Measurements from ENCODE around the gene MAP4K5.
"Not testable (repeated sequence)": the region's sequence is repeated elsewhere in the genome, so short reads cannot be mapped to it uniquely, and the experiment has no call there.

MAP4K5 gene

GRCh38 chr14:50551877-50552276 lies 19.5 kb upstream of the MAP4K5 start:
- Histone ChIP-seq H3K27ac (no peak overlapping the region), H3K4me2 (no peak overlapping the region)
- no peak for TF ChIP-seq Cebpa-rat (IDR thresholded peaks at IDR 0.05)

GRCh38 chr14:50550294-50550693 lies 17.9 kb upstream of the MAP4K5 start:
- Histone ChIP-seq H3K27me3 (no peaks in the 10 kb centered on the region), H3K9ac (no peak overlapping the region), H3K27ac (no peak overlapping the region), H4K20me1 (no peaks in the 10 kb centered on the region), H3K9me3 (no peaks in the 10 kb centered on the region), H3K4me1 (no peaks in the 10 kb centered on the region), H3K36me3 (no peaks in the 10 kb centered on the region), H3K4me3 (no peak overlapping the region), H3K4me2 (no peak overlapping the region)
- no peak for TF ChIP-seq Cebpa-rat (IDR thresholded peaks at IDR 0.05)

More at GRCh38 chr14:50551877-50552276, 19.5 kb upstream of the MAP4K5 start:
- Histone ChIP-seq H3K36me3 (no peaks in the 10 kb centered on the region), H3K4me1 (no peaks in the 10 kb centered on the region), H3K4me3 (no peak overlapping the region), H4K20me1 (no peaks in the 10 kb centered on the region), H3K9me3 (no peaks in the 10 kb centered on the region), H3K27me3 (no peaks in the 10 kb centered on the region), H3K9ac (no peak overlapping the region)

GRCh38 chr14:50545618-50546017 lies 13.2 kb upstream of the MAP4K5 start:
- Histone ChIP-seq H3K27me3 (no peaks in the 10 kb centered on the region), H3K4me3 (no peak overlapping the region), H3K27ac (no peak overlapping the region), H4K20me1 (no peaks in the 10 kb centered on the region), H3K36me3 (no peaks in the 10 kb centered on the region), H3K9me3 (no peaks in the 10 kb centered on the region), H3K4me1 (no peaks in the 10 kb centered on the region), H3K9ac (no peak overlapping the region), H3K4me2 (no peak overlapping the region)
- TF ChIP-seq Cebpa-rat (IDR thresholded peaks at IDR 0.05) = no peak

GRCh38 chr14:50544911-50545310 lies 12.5 kb upstream of the MAP4K5 start:
- Histone ChIP-seq H3K4me3 (no peak overlapping the region), H4K20me1 (no peaks in the 10 kb centered on the region), H3K36me3 (no peaks in the 10 kb centered on the region), H3K4me1 (no peaks in the 10 kb centered on the region), H3K4me2 (no peak overlapping the region), H3K27ac (no peak overlapping the region), H3K27me3 (no peaks in the 10 kb centered on the region), H3K9ac (no peak overlapping the region), H3K9me3 (no peaks in the 10 kb centered on the region)
- no peak for TF ChIP-seq Cebpa-rat (IDR thresholded peaks at IDR 0.05)

DNA sequence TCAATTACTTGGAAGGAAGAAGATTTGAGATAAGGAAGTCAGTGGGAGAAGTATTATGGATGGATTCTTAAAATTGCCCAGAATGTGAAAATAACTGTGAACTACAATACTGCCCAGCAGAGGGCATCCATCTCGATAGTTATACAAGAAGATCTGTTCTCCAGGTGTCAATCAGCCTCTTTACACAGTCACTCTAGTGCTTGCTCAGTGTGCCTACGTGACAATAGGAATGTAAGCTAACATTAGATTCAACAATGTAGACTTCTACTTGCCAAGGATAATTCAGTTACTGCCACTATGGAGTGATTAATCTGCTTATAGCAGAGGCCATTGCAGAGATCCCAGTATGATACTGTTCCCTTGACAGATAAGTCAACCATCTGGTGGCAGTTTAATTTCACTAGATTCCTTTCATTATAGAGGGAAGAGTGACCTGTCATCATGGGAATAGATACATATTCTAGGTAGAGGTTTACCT lies 10.6 kb upstream of the MAP4K5 start:
- Histone ChIP-seq H4K20me1 (no peaks in the 10 kb centered on the region), H3K27me3 (no peaks in the 10 kb centered on the region), H3K9ac (no peak overlapping the region), H3K4me1 (no peaks in the 10 kb centered on the region), H3K4me2 (no peak overlapping the region), H3K27ac (no peak overlapping the region), H3K36me3 (no peaks in the 10 kb centered on the region), H3K9me3 (peaks cover 9% of the 10 kb centered on the region), H3K4me3 (no peak overlapping the region)
- TF ChIP-seq Cebpa-rat (IDR thresholded peaks at IDR 0.05) = no peak

DNA sequence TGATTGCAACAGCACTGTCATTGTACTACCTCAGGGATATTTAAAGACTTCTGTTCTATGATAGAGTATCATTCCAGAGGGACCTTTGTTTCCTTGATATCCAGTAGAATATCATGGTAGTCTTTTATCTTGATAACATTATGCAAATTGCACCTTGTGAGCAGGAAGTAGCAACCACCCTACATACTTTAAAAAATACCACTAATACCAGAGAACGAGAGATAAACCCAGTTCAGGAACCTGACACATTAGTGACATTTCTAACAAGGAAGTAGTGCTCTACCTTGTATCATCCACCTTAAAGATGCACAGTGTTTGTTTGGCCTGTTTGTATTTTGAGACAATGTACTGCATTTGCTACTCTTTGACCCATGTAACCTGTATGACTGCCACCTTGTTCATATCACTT lies 8.8 kb upstream of the MAP4K5 start:
- no peak for TF ChIP-seq Cebpa-rat (IDR thresholded peaks at IDR 0.05)
- Histone ChIP-seq H3K9ac (no peak overlapping the region), H3K27me3 (no peaks in the 10 kb centered on the region), H3K4me2 (no peak overlapping the region), H3K36me3 (no peaks in the 10 kb centered on the region), H3K4me1 (no peaks in the 10 kb centered on the region), H4K20me1 (no peaks in the 10 kb centered on the region), H3K9me3 (peaks cover 25% of the 10 kb centered on the region), H3K27ac (no peak overlapping the region), H3K4me3 (no peak overlapping the region)

DNA sequence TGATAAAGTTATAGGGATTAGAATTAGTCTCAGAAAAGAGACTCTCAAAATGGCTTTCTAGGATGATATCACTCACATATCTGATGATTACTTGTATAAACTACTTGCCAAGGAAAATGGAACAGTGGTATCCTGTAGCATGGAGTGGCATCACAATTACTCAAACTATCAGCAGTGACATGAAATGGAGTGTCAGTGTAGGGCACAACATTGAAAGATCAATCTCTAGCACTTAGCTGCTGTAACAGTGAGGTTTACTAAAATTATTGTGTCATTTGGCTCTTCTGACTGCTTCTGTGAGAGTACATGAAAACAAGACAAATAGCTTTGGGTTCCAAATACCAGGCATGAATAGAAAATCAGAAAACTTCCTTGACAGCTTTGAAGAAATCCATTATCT lies 6.7 kb upstream of the MAP4K5 start:
- peaks cover 25% of the 10 kb centered on the region for H3K9me3 ChIP-seq
- no peak overlapping the region for H3K4me3 ChIP-seq
- no peak overlapping the region for H3K4me2 ChIP-seq
- no peak overlapping the region for H3K9ac ChIP-seq
- no peaks in the 10 kb centered on the region for H3K4me1 ChIP-seq
- no peaks in the 10 kb centered on the region for H3K36me3 ChIP-seq
- H4K20me1 ChIP-seq = no peaks in the 10 kb centered on the region
- H3K27ac ChIP-seq = no peak overlapping the region
- no peaks in the 10 kb centered on the region for H3K27me3 ChIP-seq
- no peak for TF ChIP-seq Cebpa-rat (IDR thresholded peaks at IDR 0.05)

DNA sequence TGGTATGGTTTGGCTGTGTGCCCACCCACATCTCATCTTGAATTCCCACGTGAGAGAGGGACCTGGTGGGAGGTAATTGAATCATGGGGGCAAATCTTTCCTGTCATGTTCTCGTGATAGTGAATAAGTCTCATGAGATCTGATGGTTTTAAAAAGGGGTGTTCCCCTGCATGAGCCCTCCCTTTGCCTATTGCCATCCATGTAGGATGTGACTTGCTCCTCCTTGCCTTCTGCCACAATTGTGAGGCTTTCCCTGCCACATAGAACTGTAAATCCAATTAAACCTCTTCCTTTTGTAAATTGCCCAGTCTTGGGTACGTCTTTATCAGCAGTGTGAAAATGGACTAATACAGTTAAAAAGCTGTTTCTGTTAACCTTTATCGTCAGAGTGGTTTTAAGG lies 5.7 kb upstream of the MAP4K5 start:
- H3K4me2 ChIP-seq, H3K36me3 ChIP-seq, H4K20me1 ChIP-seq, H3K4me1 ChIP-seq, H3K27ac ChIP-seq, H3K4me3 ChIP-seq, H3K27me3 ChIP-seq, H3K9ac ChIP-seq: not testable (repeated sequence)
- H3K9me3 ChIP-seq = peaks cover 25% of the 10 kb centered on the region

DNA sequence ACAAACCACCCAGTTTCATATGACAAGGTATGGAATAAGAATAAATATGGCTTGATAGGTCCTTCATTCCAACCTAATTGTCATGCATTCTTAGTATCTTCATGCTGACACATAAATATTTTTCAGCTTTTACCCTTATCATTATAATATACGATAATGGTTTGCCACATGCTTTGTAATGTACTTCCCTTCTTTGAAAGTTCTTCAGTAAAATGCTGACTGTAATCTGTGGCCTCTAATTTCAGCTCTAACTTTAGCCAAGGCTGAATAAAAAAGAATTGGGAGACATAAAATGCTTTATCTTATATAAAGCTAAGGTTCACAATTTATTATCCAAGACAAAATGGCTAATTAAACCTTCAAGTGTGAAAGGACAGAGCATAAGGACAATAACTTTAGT lies 2.6 kb upstream of the MAP4K5 start:
- H3K4me1 ChIP-seq = peaks cover 26% of the 10 kb centered on the region
- no peaks in the 10 kb centered on the region for H3K27me3 ChIP-seq
- no peak overlapping the region for H3K27ac ChIP-seq
- no peak overlapping the region for H3K4me2 ChIP-seq
- H3K4me3 ChIP-seq = no peak overlapping the region
- no peaks in the 10 kb centered on the region for H3K36me3 ChIP-seq
- H4K20me1 ChIP-seq = peaks cover 19% of the 10 kb centered on the region
- H3K9ac ChIP-seq = no peak overlapping the region
- H3K9me3 ChIP-seq = peaks cover 25% of the 10 kb centered on the region
- TF ChIP-seq Cebpa-rat (IDR thresholded peaks at IDR 0.05) = no peak

DNA sequence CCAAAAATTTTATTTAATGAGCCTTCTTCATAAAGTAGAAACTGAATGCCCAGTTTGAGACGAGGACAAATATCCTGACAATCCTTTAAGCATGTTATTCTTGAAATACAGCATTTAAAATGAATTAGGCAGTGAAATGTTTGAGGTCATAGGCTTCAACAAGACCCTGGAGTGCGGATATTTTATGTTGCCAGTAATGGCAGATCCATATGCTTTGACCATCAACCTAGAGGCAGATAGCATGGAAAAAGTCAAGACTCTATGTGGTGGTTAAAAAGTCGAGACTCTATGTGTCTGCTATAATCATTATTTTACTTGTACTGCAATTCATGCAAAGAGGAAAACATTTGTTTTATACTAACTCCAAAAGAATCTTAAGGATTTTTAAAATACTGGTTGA lies 2.0 kb upstream of the MAP4K5 start:
- no peak for TF ChIP-seq Cebpa-rat (IDR thresholded peaks at IDR 0.05)
- no peak overlapping the region for H3K9ac ChIP-seq
- H3K27ac ChIP-seq = no peak overlapping the region
- H3K4me3 ChIP-seq = no peak overlapping the region
- peaks cover 31% of the 10 kb centered on the region for H3K4me1 ChIP-seq
- H4K20me1 ChIP-seq = peaks cover 25% of the 10 kb centered on the region
- H3K9me3 ChIP-seq = peaks cover 25% of the 10 kb centered on the region
- no peaks in the 10 kb centered on the region for H3K27me3 ChIP-seq
- H3K36me3 ChIP-seq = no peaks in the 10 kb centered on the region
- H3K4me2 ChIP-seq = no peak overlapping the region

GRCh38 chr14:50533806-50534205 lies 1.4 kb upstream of the MAP4K5 start:
- no peak overlapping the region for H3K9ac ChIP-seq
- no peak overlapping the region for H3K4me3 ChIP-seq
- TF ChIP-seq Cebpa-rat (IDR thresholded peaks at IDR 0.05) = no peak
- peaks cover 31% of the 10 kb centered on the region for H4K20me1 ChIP-seq
- H3K27ac ChIP-seq = no peak overlapping the region
- peaks cover 24% of the 10 kb centered on the region for H3K9me3 ChIP-seq
- no peaks in the 10 kb centered on the region for H3K27me3 ChIP-seq
- H3K4me2 ChIP-seq = 0 out of 2 replicates have a peak overlapping the region, but pooled peaks have one; percentile 80
- peaks cover 37% of the 10 kb centered on the region for H3K4me1 ChIP-seq
- H3K36me3 ChIP-seq = peaks cover 4% of the 10 kb centered on the region; the same call in 1 of the 2 replicates
